Peyer's patch (tissue), 4 donors: ENCODE measurements around the gene GPC5.

Experiments used
- POLR2A ChIP-seq, 2 donors: fragments of 450-650 bp; IDR thresholded peaks; one replicate each; pipeline ENCODE4 v1.5.1; 2017; ENCODE audit warnings: antibody characterized with exemption in 2 of 2, mild to moderate bottlenecking in 2 of 2, moderate library complexity in 2 of 2
- TF ChIP-seq, protein P1 (sequence below), 6 experiments: fragments of 450-650 bp in 4 of 6; fragments of 200-600 bp in 2 of 6; sonication (generic) in 1 of 6; IDR thresholded peaks; one replicate each; pipeline ENCODE4 v1.5.1; 2017 to 2019; ENCODE audit warnings: antibody characterized with exemption in 6 of 6, mild to moderate bottlenecking in 3 of 6, moderate library complexity in 1 of 6

DNA sequence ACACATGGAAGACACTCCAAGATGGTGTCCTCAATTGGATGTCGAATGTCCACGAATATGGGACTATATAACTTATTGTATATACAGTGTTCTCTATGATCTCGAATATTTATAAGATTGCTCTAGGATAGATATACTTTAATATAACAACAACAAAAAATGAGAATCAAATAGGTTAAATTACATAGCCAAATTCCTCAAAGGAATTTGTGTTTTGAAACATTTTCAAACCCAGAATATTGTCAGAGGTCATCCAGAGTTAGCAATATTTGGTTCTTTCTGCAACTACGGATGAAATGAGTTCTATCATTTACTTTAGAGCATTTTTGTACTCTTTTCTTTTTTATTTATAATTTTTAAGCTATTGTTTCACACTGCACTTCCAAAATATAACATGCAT, 857.8 kb downstream of the GPC5 start:
- TF ChIP-seq, protein P1, sequence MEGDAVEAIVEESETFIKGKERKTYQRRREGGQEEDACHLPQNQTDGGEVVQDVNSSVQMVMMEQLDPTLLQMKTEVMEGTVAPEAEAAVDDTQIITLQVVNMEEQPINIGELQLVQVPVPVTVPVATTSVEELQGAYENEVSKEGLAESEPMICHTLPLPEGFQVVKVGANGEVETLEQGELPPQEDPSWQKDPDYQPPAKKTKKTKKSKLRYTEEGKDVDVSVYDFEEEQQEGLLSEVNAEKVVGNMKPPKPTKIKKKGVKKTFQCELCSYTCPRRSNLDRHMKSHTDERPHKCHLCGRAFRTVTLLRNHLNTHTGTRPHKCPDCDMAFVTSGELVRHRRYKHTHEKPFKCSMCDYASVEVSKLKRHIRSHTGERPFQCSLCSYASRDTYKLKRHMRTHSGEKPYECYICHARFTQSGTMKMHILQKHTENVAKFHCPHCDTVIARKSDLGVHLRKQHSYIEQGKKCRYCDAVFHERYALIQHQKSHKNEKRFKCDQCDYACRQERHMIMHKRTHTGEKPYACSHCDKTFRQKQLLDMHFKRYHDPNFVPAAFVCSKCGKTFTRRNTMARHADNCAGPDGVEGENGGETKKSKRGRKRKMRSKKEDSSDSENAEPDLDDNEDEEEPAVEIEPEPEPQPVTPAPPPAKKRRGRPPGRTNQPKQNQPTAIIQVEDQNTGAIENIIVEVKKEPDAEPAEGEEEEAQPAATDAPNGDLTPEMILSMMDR (IDR thresholded peaks at IDR 0.05): no peak
- TF ChIP-seq POLR2A (IDR thresholded peaks at IDR 0.05): no peak
